Measurements from ENCODE around the gene RFTN2.

RFTN2 gene

DNA sequence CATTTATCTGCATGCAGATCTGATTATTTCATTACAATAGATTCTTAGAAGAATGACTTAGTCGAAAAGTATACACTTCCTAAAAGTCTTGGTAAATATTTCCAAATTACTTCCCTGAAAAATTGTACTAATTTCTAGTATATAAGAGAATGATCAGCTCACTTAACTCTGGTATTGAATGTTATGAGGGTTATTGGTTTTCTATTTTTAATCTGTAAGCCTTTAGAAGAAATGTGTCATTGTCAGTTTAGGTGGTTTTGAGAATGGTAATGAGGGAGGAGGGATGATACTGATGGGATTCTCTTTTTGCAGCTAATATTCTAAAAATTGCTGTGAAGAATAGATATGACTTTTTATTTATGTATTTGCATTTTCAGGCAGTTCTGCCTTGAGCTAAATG lies 135.7 kb downstream of the RFTN2 start:
- no peak overlapping the region for H3K4me3 ChIP-seq
- no peaks in the 10 kb centered on the region; the same call in none of the 2 replicates for H3K4me1 ChIP-seq
- H3K36me3 ChIP-seq (replicated peaks): peaks cover 39% of the 10 kb centered on the region
- no peaks in the 10 kb centered on the region for H3K9me3 ChIP-seq
- in situ Hi-C loops (cut with MboI; ENCODE audit: low sequenced_read_pairs): no loop called here
- no peak for DNase-seq (ENCODE audit: low spot score in 2 of 2)
- H3K27me3 ChIP-seq (ENCODE audit: low read depth): no peaks in the 10 kb centered on the region

DNA sequence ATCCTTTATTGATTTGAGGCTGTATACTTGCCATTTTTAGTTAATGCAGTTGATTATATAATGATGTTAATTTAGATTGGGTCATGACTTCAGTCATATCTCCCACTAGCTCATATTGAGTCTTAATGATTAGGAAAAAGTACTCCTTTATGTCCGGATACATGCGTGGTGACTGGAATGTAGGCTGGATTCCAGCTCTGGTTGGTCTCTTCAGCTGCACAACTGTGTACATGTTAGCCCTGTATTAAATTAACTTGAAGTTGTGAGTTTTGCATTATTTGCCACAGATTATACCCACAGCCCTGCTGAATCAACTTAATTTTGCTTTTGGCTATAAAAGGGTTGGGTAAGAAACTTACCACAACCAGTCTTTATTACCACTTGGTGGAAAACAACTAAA lies 137.0 kb downstream of the RFTN2 start:
- no peaks in the 10 kb centered on the region; the same call in none of the 2 replicates for H3K4me1 ChIP-seq
- in situ Hi-C loops (cut with MboI; ENCODE audit: low sequenced_read_pairs): no loop called here
- no peaks in the 10 kb centered on the region for H3K27me3 ChIP-seq (ENCODE audit: low read depth)
- H3K4me3 ChIP-seq: no peak overlapping the region
- no peak for DNase-seq (ENCODE audit: low spot score in 2 of 2)
- no peaks in the 10 kb centered on the region for H3K9me3 ChIP-seq
- peaks cover 37% of the 10 kb centered on the region for H3K36me3 ChIP-seq (replicated peaks)

All from HAP-1 (cell line).